ENCODE measurements around the gene CCDC187.

Gene CCDC187

DNA sequence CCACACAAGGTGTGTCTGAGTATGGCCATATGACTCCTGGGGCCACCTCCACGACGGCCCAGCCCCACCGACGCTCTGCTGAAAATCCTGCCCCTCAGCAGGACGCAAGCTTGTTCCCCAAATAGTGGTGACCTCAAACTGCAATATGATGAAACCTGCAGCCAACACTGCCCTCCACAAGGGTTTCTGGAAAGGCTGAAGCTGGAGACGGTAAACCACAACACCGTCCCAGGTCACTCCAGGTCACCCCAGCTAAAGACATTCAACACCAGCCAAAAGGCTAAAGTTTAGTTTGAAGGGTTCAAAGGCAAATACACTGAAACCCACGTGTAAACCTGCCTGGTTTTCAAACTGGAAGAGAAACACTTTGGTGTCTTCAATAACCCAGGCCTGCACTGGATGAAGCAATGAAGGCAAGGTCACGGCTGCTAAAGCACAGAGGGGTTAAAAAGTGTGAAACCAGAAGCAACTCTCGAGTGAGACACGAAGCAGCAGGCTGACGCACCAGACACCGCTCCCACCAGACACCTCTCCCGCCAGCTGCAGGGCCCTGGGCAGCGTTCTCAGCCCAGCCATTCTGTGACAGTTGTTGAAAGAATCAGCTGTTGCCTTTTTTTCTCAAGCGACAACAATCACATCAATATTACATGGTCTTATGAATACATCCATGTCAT is 97.2 kb downstream of the CCDC187 start:
- no peak for DNase-seq (ENCODE audit: low read depth)

DNA sequence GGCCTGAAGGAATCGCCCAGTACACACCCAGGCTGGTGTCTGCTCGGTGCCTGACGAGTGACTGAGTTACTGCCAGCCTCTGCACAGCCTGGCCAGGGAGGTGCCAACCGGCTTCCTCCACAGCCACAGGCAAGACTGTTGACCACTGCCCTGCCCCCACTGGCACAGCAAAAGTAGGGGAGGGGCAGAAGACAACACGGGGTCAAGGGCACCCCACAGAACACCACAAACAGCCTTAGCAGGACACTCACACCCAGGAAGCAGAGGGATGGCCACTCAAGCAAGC is 98.2 kb downstream of the CCDC187 start:
- DNase-seq (ENCODE audit: low read depth), result no peak

DNA sequence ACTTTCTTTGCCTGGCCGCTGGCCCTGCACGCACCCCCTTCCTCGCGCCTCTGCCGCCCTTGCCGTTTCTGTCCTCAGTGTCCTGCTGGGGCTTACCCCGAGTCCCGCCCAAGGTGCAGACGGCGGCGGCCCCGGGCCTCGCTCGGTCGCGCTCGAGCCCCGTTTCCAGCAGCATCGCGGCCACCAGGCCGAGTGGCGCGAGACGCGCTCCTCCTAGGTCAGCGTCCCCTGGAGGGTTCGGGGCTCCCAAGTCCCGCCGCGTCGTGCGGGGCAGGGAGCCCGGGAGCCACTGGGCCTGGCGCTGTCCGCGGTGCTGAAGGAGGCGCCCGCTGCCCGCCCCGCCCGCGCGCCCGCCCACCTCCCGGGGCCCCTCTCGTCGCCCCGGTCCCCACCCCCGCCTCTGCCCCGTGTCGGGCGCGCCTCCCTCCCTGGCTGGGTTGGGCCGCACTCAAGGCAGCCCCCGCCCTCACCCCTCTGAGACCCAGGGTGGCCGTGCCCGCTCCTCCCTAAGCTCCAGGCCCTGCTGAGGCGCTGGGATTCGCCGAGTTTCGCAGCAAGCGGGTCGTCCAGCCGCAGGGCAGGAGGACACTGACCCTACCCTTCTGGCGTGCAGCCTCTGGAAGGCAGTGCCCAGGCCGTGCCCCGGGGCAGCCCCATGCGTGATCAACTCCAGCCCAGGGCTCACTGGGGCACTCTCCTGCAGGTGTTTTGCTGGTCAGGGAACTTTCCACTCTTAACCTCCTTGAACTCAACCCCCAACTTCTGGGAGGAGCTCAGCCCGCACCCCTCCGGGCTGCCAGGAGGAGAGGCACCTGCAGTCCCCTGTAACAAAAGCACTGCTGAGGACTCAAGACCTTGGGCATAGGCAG is 98.8 kb downstream of the CCDC187 start, which contains the start of gene LHX3:
TSS of gene LHX3 (minus strand) at position 291 of the 869 bp plus-strand sequence. CDS start at position 175, 116 bp downstream.
- peak; percentile 31 for DNase-seq (ENCODE audit: low read depth)

DNA sequence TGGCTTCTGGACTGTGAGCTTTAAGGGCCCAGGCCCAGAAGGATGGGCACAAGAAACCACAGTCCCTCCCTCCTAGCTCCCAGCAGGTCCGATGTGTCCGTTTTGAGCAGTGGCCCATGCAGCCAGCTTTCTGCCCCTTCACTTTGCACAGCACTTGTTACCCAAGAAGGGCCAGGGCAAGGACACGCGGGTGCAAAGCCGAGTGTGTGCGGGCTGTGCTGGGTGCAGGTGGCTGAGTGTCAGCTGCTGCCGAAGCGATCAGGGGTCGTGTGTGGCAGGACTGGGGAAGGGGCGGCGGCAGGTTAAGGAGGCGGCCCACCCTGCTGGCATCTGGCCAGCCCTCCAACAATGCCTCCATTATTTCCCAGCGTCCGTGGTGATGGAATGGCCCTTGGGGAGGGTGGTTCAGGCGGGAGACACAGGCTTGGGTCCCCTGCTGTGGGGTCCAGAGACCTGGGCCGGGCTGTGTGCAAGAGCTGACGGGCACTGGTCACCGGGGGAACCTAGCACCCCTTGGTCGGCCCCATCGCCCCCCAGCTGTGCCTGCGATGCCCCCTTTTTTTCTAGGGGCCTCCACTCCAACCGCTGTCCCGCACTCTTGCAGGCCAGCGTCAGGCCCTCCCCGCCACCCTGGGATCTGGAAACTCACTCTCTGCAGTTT is 99.6 kb downstream of the CCDC187 start:
- no peak for DNase-seq (ENCODE audit: low read depth)

DNA sequence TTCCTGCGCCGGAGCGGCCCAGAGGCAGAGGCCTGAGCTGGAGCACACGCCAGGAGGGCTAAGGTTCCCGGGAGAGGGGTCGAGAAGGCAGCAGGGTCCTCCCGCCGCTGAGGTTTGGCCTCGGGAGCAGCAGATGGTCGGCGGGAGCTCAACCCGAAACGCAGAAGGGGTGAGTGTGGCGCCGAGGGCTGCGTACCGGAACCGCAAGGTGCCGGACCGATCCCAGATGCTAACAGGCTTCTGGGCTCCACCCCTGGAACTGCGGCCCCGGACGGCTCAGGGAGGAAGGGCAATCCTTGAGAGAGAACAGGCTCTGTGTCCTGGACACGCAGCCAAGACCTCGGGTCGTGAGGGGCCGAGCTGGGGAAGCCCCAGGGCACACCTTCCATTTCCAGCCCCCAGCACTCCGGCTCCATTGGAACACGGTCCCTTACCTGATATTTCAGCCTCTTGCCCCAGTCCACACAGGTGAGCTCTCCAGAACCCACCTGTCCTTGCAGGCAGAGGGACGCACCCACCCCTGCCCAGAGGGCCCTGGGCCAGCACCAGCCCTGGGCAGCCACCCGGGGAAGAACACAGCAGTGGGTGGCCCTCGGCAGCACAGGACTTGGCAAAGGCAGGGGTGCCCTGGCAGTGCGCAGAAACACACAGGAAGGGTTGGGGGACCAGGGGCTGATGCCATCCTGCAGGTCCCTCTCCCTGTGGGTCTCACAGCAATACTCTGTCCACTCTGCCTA is 100.3 kb downstream of the CCDC187 start:
- DNase-seq (ENCODE audit: low read depth), result no peak

DNA sequence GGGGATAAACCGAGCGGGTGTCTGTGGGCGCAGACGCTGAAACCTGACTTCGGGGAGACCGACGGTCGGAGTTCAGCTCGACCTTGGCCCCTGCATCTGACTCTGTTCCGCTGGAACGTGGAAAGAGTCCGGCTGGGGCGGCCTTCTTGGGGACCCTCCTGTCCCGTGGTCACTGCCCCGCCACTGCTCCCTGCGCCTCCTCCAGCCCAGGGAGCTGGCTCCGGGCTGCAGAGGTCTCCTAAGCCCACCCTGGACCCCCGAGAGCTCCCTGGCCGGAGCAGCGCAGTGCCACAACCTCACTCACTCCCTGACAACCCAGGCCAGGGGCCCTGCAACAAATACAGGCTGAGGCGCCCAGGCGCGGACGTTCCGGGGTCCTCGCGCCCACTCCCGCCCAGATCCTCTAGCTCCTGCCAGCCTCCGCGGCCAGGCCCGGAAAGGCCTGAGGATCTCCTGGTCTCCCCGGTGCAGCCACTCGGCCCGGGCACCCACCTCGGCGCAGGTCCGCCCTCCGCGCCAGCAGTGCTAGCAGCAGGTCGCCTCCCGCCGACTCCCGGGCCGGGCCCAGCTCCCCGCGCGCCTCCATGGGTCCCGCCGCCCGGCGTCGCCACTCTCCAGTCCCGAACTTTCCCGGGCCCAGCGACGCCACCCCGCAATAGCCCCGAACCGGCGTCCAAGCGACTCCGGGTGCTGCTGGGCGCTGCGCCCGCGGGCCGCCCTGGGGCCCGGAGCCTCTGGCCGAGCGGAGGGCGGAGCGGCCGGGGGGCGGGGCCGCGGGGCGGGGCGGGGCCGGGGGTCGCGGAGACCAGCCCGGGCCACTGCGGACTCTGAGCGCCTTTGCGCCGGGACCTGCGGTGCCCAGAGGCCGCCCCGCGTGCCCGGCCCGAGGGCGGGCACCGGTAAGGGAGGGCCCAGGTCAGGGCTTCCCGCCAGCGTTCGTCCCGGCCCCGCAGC is 101.2 kb downstream of the CCDC187 start:
- DNase-seq (ENCODE audit: low read depth), result no peak

DNA sequence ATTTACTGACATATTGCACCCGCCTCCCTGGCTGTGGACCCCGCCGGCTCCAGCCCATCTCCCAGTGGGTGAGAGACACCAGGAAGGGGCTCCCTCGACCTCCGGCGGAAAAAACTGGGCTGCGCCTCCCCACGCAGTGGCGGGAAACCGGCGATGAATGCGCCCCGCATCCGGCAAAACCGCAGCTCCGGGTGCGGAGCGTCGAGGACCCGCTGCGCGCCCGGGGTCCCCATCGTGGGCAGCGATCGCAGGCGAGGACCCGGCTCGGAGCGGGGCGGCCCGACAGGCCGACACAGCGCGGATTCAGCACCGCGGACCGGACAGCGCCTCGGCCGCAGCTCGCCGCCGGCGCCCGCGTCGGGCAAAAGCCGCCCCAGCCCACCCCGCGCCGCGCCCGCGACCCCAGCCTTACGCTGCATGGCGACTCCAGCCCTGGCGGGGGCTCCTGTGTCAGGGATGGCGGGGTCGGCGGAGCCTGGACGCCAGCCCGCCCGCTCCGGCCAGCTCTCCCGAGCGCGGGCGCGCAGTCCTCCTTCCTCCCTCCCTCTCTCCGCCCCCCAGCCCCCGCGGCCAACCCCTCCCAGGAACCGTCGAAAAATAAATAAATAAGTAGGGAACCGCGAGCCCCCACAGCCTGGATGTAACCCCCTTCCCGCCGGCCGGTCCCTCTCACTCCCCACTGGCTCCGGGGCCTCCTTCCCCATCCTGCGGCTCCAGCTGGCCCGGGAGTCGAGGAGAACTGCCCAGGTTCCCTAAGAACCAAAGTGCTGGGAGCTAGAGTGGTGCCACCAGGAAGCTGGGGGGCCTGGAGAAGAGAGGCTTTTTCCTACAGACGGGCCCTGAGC is 102.1 kb downstream of the CCDC187 start:
- DNase-seq (ENCODE audit: low read depth), result no peak

DNA sequence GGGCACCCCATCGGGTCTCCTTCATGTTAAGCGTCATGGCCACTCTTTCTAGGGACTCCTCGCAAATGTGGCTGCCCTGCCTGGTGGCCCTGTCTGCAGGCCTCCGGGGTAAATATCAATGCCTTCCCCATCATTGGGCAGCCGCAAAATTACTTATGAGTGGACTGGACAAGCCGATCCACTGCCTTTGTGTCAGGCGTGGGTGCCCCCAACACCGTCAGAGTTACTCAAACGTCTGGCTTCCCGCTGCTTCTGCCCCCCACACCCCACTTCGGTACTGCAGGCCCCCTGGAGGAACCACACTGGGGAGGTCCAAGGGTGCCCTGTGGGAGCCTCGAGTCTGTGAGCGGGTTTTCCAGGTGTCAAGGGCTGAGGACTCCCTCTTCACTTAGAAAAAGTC is 102.7 kb downstream of the CCDC187 start:
- no peak for DNase-seq (ENCODE audit: low read depth)

DNA sequence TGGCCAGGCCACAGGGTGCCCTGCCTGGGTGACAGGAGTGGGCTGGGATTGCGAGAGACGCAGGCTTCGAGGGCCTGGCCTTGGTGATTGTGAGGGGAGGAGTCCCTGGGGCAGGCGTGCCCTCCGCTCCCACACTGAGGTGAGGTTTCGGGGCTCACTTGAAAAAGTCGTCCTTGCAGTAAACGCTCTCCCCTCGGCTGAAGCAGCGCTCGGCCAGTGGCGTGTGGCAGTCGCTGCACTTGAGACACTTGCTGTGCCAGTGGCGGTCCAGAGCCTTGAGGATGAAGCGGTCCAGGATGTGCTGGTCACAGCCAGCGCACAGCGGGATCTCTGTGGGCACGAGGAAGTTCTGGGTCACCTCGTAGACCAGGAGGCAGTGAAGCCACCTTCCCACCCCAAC is 103.5 kb downstream of the CCDC187 start:
- DNase-seq (ENCODE audit: low read depth), result no peak

Measured in ELR (cell line).